HG03432 (cell line): ENCODE measurements around the gene CHCHD2.
"Not testable (repeated sequence)": the region's sequence is repeated elsewhere in the genome, so short reads cannot be mapped to it uniquely, and the experiment has no call there.

ENCODE experiments used
- ATAC-seq: cut with Tn5 transposase; IDR thresholded peaks from one replicate; pipeline ENCODE4 v1.9.1; 2021; ENCODE audit warnings: mild to moderate bottlenecking, moderate library complexity; ENCODE audit not compliant: unreplicated experiment

CHCHD2 gene

GRCh38 chr7:56106108-56107073 is at the start of gene CHCHD2:
Gene CHCHD2 (minus strand): TSS chr7:56106476. CDS start chr7:56106413, 63 bp downstream.
- peak; percentile 100 for ATAC-seq

GRCh38 chr7:56131062-56131461 is 24.8 kb upstream of the CHCHD2 start:
- not testable (repeated sequence) for ATAC-seq

GRCh38 chr7:56127241-56127975 is 21.1 kb upstream of the CHCHD2 start:
- ATAC-seq: no peak

- ATAC-seq: no peak
Observed at GRCh38 chr7:56125831-56126230, 19.6 kb upstream of the CHCHD2 start.

- ATAC-seq: no peak
Observed at GRCh38 chr7:56124981-56125380, 18.7 kb upstream of the CHCHD2 start.

- no peak for ATAC-seq
Observed at GRCh38 chr7:56121440-56121839, 15.2 kb upstream of the CHCHD2 start.

- ATAC-seq: no peak
Observed at GRCh38 chr7:56115852-56116538, 9.7 kb upstream of the CHCHD2 start, which contains the start of gene NUPR2. Gene NUPR2 (minus strand): TSS chr7:56116417. CDS start chr7:56116314, 103 bp downstream.

- ATAC-seq: not testable (repeated sequence)
Observed at GRCh38 chr7:56112244-56112643, 6.0 kb upstream of the CHCHD2 start.

- no peak for ATAC-seq
Observed at GRCh38 chr7:56110611-56111010, 4.3 kb upstream of the CHCHD2 start.

- ATAC-seq: no peak
Observed at GRCh38 chr7:56107954-56108258, 1.6 kb upstream of the CHCHD2 start.

- ATAC-seq: no peak
Observed at GRCh38 chr7:56105508-56105907, 768 bp downstream of the CHCHD2 start.

- not testable (repeated sequence) for ATAC-seq
Observed at GRCh38 chr7:56104138-56104537, 2.1 kb downstream of the CHCHD2 start.

GRCh38 chr7:56099653-56100052 is 6.6 kb downstream of the CHCHD2 start:
- no peak for ATAC-seq

- ATAC-seq: not testable (repeated sequence)
Observed at GRCh38 chr7:56098187-56099008, 7.9 kb downstream of the CHCHD2 start.

GRCh38 chr7:56097700-56098099 is 8.6 kb downstream of the CHCHD2 start:
- ATAC-seq: no peak

- no peak for ATAC-seq
Observed at GRCh38 chr7:56092789-56093531, 13.3 kb downstream of the CHCHD2 start, which contains the start of gene PHKG1. Gene PHKG1 (minus strand): TSS chr7:56092952. CDS start chr7:56088941, 4,011 bp downstream.

GRCh38 chr7:56092388-56092787 is 13.9 kb downstream of the CHCHD2 start:
- not testable (repeated sequence) for ATAC-seq

GRCh38 chr7:56091591-56091990 is 14.7 kb downstream of the CHCHD2 start:
- ATAC-seq: no peak

GRCh38 chr7:56087445-56087844 is 18.8 kb downstream of the CHCHD2 start:
- no peak for ATAC-seq

GRCh38 chr7:56086761-56087160 is 19.5 kb downstream of the CHCHD2 start:
- ATAC-seq: no peak
